Naive B cell (primary cell): ENCODE data around the gene SGPP1. TPM values are rescaled to one million over a fixed set of nuclear protein-coding genes. Genes with fewer than 3 reads are reported as not detected.
"Not testable (repeated sequence)": the region's sequence is repeated elsewhere in the genome, so short reads cannot be mapped to it uniquely, and the experiment has no call there.

Experiments
- ATAC-seq, 2 donors: fragments of 150-1000 bp; cut with Tn5 transposase; 2 replicates each; pipeline ENCODE4 v1.10.0; 2021; ENCODE audit warnings: low read depth in 2 of 2, mild to moderate bottlenecking in 2 of 2, moderate library complexity in 2 of 2
- DNase-seq: peaks from one replicate; pipeline ENCODE4 v3.0.0; 2022
- H3K27ac Mint-ChIP-seq, 6 donors: one replicate each; pipeline ENCODE4 v1.8.0; 2020 to 2022; ENCODE audit warnings: mild to moderate bottlenecking in 6 of 6, mixed read lengths in 6 of 6, moderate library complexity in 5 of 6, inconsistent platforms in 2 of 6
- H3K27me3 Mint-ChIP-seq, 3 donors: one replicate each; pipeline ENCODE4 v1.8.0; 2021 to 2022; ENCODE audit warnings: mixed read lengths in 3 of 3, mild to moderate bottlenecking in 1 of 3
- H3K36me3 Mint-ChIP-seq, 2 donors: one replicate each; pipeline ENCODE4 v1.8.0; 2020 to 2022; ENCODE audit warnings: mixed read lengths in 2 of 2, inconsistent platforms in 1 of 2, mild to moderate bottlenecking in 1 of 2
- H3K4me1 Mint-ChIP-seq, 3 donors: one replicate each; pipeline ENCODE4 v1.8.0; 2020 to 2022; ENCODE audit warnings: mixed read lengths in 3 of 3, inconsistent platforms in 1 of 3, mild to moderate bottlenecking in 1 of 3, moderate library complexity in 1 of 3
- H3K4me3 Mint-ChIP-seq, 8 donors: one replicate each; pipeline ENCODE4 v1.8.0; 2020 to 2022; ENCODE audit warnings: mild to moderate bottlenecking in 8 of 8, mixed read lengths in 8 of 8, moderate library complexity in 8 of 8, inconsistent platforms in 2 of 8
- H3K9me3 Mint-ChIP-seq, 7 donors: one replicate each; pipeline ENCODE4 v1.8.0; 2020 to 2022; ENCODE audit warnings: mixed read lengths in 7 of 7, mild to moderate bottlenecking in 5 of 7, inconsistent platforms in 2 of 7, moderate library complexity in 1 of 7
- polyA plus RNA-seq, 6 donors: library from polyadenylated mRNA; unstranded; fragments of 300-500 nt; fragmentation: Illumina TruSeq; gene quantifications; one replicate each; pipeline ENCODE4 v1.2.3, GENCODE V29; 2021; ENCODE audit warnings: low read depth in 6 of 6

Gene SGPP1
- polyA plus RNA-seq, 6 donors from 2014 or later = 9.4 to 20.8 (median 13.2) TPM

DNA sequence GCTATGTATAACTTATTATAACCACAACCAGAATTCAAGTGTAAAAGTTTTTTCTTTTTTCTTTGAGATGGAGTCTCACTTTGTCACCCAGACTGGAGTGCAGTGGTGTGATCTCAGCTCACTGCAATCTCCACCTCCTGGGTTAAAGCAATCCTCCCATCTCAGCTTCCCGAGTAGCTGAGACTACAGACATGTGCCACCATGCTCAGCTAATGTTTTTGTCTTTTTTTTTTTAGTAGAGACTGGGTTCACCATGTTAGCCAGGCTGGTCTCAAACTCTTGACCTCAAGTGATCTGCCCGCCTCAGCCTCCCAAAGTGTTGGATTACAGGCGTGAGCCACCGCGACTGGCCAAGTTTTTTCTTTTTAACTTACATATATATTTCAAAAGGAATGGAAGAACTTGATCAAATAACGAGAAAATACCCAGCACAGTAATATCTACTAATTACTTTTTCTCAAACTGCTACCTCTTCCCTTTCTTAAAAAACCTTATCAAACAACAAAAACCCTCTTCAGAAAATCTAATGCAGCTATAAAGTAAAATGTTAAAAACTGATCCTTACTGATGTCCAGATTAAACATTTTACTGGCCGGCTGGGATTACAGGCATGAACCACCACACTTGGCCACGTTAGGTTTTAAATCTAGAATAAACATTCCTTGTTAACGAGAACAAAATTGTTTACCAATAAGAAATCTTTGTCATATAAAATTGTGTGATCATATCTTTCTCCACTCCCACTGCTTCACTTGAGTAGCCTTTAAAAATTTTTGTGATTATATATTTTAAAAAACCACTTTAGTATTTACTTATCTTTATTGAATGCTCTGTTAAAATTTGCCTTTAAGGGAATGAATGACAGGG lies 44.9 kb downstream of the SGPP1 start:
- H3K9me3 Mint-ChIP-seq = no peaks in the 10 kb centered on the region
- H3K27me3 Mint-ChIP-seq = no peaks in the 10 kb centered on the region
- no peak overlapping the region for H3K4me3 Mint-ChIP-seq
- peaks cover 0 to 6% (median 0%) of the 10 kb centered on the region in 3 donors for H3K4me1 Mint-ChIP-seq
- H3K27ac Mint-ChIP-seq = no peak overlapping the region
- peaks cover 0 to 5% of the 10 kb centered on the region in 2 donors for H3K36me3 Mint-ChIP-seq
- ATAC-seq = no peak
- no peak for DNase-seq

DNA sequence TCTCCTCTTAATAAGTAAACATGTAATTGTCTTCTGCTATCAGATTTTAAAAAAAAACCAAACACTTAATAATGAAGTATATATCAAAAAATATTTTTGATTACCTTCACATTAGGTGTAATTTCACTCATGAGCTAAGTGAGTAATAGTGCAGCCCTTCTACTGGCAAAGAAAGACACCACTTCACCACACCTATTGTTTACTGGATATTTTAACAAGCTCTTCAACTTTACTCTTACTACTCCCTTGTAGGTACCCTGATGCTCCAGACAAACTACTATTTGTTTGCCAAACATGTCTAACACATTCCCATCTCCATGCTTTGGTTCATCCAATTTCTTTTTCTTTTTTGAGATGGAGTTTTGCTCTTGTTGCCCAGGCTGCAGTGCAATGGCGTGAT lies 49.3 kb downstream of the SGPP1 start:
- H3K9me3 Mint-ChIP-seq = no peaks in the 10 kb centered on the region
- H3K27me3 Mint-ChIP-seq = no peaks in the 10 kb centered on the region
- H3K36me3 Mint-ChIP-seq = no peaks in the 10 kb centered on the region
- H3K27ac Mint-ChIP-seq = no peak overlapping the region
- H3K4me1 Mint-ChIP-seq = no peaks in the 10 kb centered on the region
- ATAC-seq (no peak), DNase-seq (no peak)
- no peak overlapping the region for H3K4me3 Mint-ChIP-seq

DNA sequence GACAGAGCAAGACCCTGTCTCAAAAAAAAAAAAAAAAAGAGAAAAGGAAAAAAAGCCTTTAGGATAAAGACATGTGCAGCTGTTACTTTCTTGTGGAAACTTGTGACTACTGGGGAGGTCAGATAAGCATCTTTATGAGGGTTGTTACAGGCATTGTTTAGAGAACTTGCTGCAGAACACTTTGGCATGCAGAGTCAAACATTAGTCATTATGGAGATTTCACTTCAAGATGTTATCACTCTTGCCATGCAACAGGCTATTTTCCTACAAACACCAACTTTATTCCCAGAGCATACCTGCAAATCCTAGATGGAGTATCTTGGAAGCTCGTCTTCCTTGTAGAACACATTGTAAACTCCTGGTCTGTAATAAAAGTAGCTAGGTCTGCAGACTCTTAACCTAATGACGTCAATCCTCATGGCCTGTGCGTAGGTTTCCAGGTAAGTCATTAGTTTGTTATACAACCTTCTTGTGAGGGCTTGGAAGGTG lies 49.9 kb downstream of the SGPP1 start:
- Mint-ChIP-seq H3K4me3 (no peak overlapping the region), H3K27me3 (no peaks in the 10 kb centered on the region), H3K9me3 (no peaks in the 10 kb centered on the region), H3K36me3 (no peaks in the 10 kb centered on the region), H3K4me1 (no peaks in the 10 kb centered on the region), H3K27ac (no peak overlapping the region)
- DNase-seq (no peak), ATAC-seq (no peak)

DNA sequence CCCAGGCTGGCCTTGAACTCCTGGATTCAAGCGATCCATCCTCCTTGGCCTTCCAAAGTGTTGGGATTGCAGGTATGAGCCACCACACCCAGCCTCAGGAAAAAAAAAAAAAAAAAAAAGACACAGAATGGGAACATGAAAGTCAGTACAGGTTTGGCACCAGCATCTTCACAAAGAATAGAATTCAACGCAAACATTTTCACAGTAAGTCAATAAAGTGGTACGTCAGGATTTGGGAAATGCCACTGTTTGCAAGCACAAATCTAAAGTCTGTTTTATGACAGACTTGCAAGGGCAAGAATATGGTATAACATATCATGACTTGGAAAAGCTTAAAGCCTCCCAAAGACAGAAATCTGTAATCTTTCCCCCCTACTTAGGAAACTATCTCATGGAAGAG lies 51.2 kb downstream of the SGPP1 start:
- Mint-ChIP-seq H3K4me1 (no peaks in the 10 kb centered on the region), H3K27ac (no peak overlapping the region), H3K27me3 (no peaks in the 10 kb centered on the region), H3K4me3 (no peak overlapping the region), H3K9me3 (no peaks in the 10 kb centered on the region), H3K36me3 (no peaks in the 10 kb centered on the region)
- no peak for ATAC-seq
- DNase-seq = no peak

DNA sequence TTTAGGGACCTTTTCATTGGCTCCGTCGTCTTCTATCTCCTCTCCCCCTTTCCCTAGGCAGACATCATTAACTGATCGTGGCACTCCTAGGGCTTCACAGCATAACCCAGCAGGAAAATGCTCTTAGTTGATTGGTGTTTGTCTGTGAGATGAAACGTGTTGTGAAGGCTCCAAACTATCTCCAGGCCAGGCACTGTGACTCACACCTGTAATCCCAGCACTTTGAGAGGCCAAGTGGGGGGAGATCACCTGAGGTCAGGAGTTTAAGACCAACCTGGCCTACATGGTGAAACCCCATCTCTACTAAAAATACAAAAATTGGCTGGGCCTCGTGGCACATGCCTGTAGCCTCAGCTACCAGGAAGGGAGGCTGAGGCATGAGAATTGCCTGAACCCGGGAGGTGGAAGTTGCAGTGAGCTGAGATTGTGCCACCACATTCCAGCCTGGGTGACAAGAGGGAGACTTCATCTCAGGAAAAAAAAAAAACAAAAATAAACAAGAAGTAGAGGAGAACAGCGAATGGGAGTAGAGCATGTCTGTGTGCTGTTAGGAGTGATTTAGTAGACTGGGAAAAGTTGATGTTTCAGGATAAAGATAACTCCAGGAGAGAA lies 53.9 kb downstream of the SGPP1 start:
- Mint-ChIP-seq H3K4me3 (no peak overlapping the region), H3K36me3 (no peaks in the 10 kb centered on the region), H3K9me3 (no peaks in the 10 kb centered on the region), H3K27ac (no peak overlapping the region), H3K4me1 (no peaks in the 10 kb centered on the region), H3K27me3 (no peaks in the 10 kb centered on the region)
- no peak for ATAC-seq
- DNase-seq = no peak

DNA sequence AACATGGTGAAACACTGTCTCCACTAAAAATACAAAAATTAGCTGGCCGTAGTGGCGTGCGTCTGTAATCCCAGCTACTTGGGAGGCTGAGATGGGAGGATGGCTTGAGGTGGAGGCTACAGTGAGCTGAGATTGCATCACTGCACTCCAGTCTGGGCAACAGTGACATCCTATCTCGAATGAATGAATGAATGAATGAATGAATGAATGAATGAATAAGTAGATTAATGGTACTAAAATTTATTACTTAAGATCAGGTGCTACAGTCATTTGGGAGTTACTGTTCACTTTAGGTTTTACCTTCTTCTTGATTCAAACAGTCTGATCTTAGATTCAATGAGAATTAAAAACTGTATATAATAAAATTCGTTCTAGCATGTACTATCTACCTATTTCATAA lies 54.6 kb downstream of the SGPP1 start:
- ATAC-seq (no peak), DNase-seq (no peak)
- no peaks in the 10 kb centered on the region for H3K36me3 Mint-ChIP-seq
- no peaks in the 10 kb centered on the region for H3K9me3 Mint-ChIP-seq
- H3K27me3 Mint-ChIP-seq = no peaks in the 10 kb centered on the region
- H3K4me3 Mint-ChIP-seq = no peak overlapping the region
- H3K27ac Mint-ChIP-seq = no peak overlapping the region
- H3K4me1 Mint-ChIP-seq = no peaks in the 10 kb centered on the region

DNA sequence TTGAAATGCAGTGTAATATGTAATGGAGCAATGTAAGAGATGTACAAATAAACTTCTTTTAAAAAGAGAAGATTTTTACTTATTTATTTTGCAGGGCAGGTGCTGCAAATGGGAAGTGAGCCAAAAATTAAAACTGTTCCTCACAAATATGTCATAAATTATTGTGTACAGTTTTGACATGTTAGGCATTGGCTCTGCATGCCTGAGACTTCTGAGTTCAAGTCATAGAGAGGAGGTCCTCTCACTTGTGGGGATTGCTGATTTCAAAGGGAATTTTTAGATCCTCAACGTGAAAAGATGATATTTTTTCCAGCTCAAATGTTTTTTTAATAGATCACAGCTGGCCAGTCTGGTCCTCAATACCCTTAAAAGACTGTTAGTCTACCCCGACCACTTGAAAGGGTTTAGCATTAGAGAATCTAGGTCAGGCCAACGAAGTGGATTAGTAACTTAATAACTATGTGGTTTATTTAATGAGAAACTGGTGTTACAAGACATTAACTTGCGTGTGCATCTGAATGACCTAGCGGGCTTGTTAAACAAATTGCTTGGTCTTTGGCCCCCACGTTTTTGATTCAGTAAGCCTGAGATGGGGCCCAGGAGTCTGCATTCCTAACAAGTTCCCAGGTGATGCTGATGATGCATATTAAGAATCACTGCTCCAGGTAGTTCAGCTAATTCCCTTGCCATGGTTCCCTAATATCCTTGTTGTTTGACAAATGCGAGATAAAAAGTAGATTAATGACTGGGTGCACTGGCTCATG lies 55.3 kb downstream of the SGPP1 start:
- ATAC-seq (no peak), DNase-seq (no peak)
- no peaks in the 10 kb centered on the region for H3K9me3 Mint-ChIP-seq
- H3K36me3 Mint-ChIP-seq = no peaks in the 10 kb centered on the region
- no peak overlapping the region for H3K4me3 Mint-ChIP-seq
- no peaks in the 10 kb centered on the region for H3K4me1 Mint-ChIP-seq
- no peaks in the 10 kb centered on the region for H3K27me3 Mint-ChIP-seq
- no peak overlapping the region for H3K27ac Mint-ChIP-seq

DNA sequence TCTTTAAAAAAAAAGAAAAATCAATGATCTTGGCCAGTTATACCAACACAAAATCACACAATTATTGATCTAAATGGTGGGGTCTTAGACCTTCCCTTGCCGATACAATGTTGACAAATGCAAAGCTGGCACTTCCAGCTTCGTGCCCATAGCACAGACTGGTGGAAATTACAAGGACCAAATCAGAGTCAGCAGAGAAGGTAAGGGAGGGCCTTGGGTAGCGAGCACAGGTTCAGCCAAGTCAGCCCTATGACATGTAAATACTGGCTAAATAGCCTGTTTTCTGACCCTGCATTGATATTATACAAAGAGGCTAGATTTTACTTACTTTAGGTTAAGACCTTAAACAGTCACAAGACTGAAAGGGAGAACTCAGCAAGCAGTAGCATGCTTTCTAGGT lies 55.9 kb downstream of the SGPP1 start:
- H3K27ac Mint-ChIP-seq = peak overlapping the region in 1 of 6 donors; percentile 29
- no peaks in the 10 kb centered on the region for H3K9me3 Mint-ChIP-seq

DNA sequence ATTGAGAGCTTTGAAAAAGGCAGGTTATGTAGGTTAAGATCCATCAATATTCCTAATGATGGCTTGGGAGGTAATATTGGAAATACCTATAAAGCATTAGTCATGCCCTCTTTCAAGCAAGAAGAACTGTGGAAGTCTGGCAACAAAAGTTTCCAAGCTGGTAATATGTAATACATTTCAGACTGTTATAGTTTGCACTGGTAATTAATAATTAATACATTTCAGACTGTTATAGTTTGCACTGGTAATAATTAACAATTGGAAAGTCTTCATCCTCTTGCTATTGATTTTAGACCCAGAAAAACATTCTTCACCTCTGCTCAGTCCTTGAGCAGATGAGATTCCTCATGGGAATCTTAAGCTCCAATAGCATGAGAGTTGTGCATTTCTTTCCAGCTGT lies 57.2 kb downstream of the SGPP1 start:
- Mint-ChIP-seq H3K9me3 (no peaks in the 10 kb centered on the region), H3K4me1 (no peaks in the 10 kb centered on the region), H3K4me3 (no peak overlapping the region), H3K27ac (no peak overlapping the region), H3K36me3 (no peaks in the 10 kb centered on the region), H3K27me3 (no peaks in the 10 kb centered on the region)
- ATAC-seq = no peak
- DNase-seq = no peak

More for the DNA sequence above, 55.9 kb downstream of the SGPP1 start:
- ATAC-seq = no peak
- no peak for DNase-seq
- Mint-ChIP-seq H3K36me3 (no peaks in the 10 kb centered on the region), H3K27me3 (no peaks in the 10 kb centered on the region), H3K4me1 (no peaks in the 10 kb centered on the region), H3K4me3 (no peak overlapping the region)

DNA sequence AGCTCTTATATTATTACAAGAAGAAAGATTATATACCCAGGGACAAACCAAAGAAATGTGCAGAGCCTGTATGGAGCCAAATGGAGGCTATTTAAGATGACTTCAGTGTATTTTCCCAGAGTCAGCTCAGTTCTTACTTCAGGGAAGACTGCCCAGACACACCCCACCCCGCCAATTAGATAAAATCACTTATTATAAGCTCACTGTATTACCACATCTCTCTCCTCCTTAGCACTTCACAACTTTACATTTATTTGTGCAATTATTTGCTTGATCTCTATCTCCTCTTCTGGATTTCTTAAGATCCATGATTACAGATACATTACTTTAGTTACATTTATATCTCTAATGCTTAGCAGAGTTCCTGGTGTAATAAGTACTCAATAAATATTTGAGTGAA lies 61.5 kb downstream of the SGPP1 start:
- H3K4me1 Mint-ChIP-seq = no peaks in the 10 kb centered on the region
- no peak for DNase-seq
- H3K27me3 Mint-ChIP-seq = no peaks in the 10 kb centered on the region
- no peaks in the 10 kb centered on the region for H3K9me3 Mint-ChIP-seq
- H3K36me3 Mint-ChIP-seq = no peaks in the 10 kb centered on the region
- H3K27ac Mint-ChIP-seq = peak overlapping the region in 1 of 6 donors; percentile 8
- no peak for ATAC-seq
- no peak overlapping the region for H3K4me3 Mint-ChIP-seq

DNA sequence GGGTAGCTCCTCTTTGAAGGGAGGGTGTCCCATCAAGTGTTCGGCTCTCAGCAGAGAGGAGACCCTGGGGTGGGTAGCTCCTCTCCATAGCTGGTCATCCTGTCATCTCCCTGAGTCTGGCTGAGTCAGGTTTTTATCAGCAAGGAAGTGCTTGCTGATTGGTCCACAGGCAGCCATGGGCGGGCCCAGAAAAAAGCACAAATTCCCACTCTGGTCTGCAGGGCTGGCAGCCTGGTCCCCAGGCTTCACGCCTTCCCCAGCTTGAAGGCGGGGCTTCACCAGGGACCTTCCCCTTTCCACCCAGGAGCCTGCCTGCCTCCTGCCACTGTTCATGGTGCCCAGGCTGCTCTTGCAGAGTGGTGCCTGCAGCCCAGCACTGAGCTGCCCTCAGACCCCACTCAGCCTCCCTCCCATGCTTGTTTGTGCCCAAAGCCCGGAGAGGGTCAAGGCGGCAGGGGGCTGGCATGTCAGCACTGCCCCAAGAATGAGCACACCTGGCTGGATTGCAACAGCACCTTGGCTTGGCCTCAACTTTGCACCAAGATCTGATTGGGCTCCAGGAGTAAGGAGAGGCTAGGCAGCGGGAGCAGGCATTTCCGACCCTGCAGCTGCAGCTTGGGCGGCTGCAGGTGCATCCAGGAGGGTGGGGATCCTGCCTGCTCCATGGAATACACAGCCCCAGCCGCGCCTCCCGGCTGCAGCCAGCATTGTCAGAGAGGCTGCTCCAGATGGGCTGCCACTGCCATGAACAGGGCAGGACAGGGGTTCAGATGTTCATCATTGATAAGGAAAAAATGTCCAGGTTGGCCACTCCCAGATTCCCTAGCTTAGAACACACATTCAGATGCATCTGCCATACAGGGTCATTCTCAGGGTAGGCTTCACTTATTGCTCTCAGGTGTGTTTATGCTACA lies 64.2 kb downstream of the SGPP1 start:
- H3K4me1 Mint-ChIP-seq = no peaks in the 10 kb centered on the region
- peaks cover 0 to 6% of the 10 kb centered on the region in 2 donors for H3K36me3 Mint-ChIP-seq
- H3K27ac Mint-ChIP-seq = no peak overlapping the region
- ATAC-seq = no peak
- no peaks in the 10 kb centered on the region for H3K9me3 Mint-ChIP-seq
- no peak for DNase-seq
- H3K27me3 Mint-ChIP-seq = no peaks in the 10 kb centered on the region
- no peak overlapping the region for H3K4me3 Mint-ChIP-seq

DNA sequence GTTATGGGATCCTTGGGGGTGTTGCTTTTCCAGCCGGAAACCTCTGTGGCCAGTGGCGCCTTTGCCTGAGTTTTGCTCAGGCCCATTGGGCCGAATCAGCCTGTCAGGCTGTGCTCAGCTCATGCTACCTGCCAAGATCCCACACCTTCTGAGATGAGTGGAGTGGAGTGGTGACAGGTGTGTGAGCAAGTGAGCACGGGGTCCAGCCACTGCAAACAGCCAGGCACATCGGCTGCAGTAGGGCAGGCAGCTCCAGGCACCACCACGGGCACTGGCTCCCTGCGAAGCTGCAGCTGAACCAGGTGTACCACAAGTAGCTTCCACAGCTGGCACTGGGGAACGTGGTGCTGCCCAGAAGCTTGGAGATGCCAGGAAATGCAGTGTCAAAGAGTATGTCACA lies 65.1 kb downstream of the SGPP1 start:
- no peaks in the 10 kb centered on the region for H3K27me3 Mint-ChIP-seq
- no peak overlapping the region for H3K27ac Mint-ChIP-seq

DNA sequence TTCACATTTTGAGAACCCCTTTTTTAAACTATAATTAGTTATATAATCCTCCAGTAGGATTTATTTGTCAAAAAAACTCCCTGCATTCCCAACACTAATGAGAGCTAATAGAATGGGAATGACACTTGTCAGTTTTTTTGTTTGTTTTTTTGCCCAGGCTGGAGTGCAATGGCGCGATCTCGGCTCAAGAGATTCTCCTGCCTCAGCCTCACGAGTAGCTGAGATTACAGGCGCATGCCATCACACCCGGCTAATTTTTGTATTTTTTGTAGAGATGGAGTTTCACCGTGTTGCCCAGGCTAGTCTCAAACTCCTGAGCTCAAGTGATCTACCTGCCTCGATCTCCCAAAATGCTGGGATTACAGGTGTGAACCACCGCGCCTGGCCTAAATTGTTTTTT lies 66.0 kb downstream of the SGPP1 start:
- not testable (repeated sequence) for H3K4me3 Mint-ChIP-seq, H3K9me3 Mint-ChIP-seq, H3K27me3 Mint-ChIP-seq, DNase-seq, H3K36me3 Mint-ChIP-seq, H3K27ac Mint-ChIP-seq, ATAC-seq, H3K4me1 Mint-ChIP-seq

More for the DNA sequence above, 65.1 kb downstream of the SGPP1 start:
- Mint-ChIP-seq H3K36me3 (peaks cover 0 to 6% of the 10 kb centered on the region in 2 donors), H3K4me3 (no peak overlapping the region), H3K4me1 (no peaks in the 10 kb centered on the region), H3K9me3 (no peaks in the 10 kb centered on the region)
- ATAC-seq (no peak), DNase-seq (no peak)
